Activated CD8-positive, alpha-beta memory T cell treated with anti-CD3 and anti-CD28 coated beads, Interleukin-2, amount 10 ng/mL, durations not matched to agents 7 days and 5 days (primary cell): Measurements from ENCODE around the gene ZNF789. TPM values are rescaled to one million over a fixed set of nuclear protein-coding genes. Genes with fewer than 3 reads are reported as not detected.

Experiments used
- ATAC-seq: fragments of 150-1000 bp; cut with Tn5 transposase; one replicate; pipeline ENCODE4 v1.10.0; 2021; ENCODE audit warnings: moderate library complexity
- CTCF ChIA-PET: fragments of 350-600 bp; sonication (Branson Sonifier 250); formaldehyde crosslinking; loops from one replicate; lab custom pipeline; 2021; ENCODE audit warnings: antibody characterized with exemption; lab: Charles Lee
- DNase-seq: peaks from one replicate; pipeline ENCODE4 v3.0.0-alpha.2; 2020
- H3K27ac Mint-ChIP-seq: one replicate; pipeline ENCODE4 v1.8.0; 2021; ENCODE audit warnings: mild to moderate bottlenecking, mixed read lengths
- H3K27me3 Mint-ChIP-seq: one replicate; pipeline ENCODE4 v1.8.0; 2021; ENCODE audit warnings: mixed read lengths
- H3K36me3 Mint-ChIP-seq: one replicate; pipeline ENCODE4 v1.8.0; 2021; ENCODE audit warnings: mild to moderate bottlenecking, mixed read lengths
- H3K4me1 Mint-ChIP-seq: one replicate; pipeline ENCODE4 v1.8.0; 2021; ENCODE audit warnings: mixed read lengths
- H3K4me3 Mint-ChIP-seq: one replicate; pipeline ENCODE4 v1.8.0; 2021; ENCODE audit warnings: mild to moderate bottlenecking, moderate library complexity, mixed read lengths
- H3K9me3 Mint-ChIP-seq: one replicate; pipeline ENCODE4 v1.8.0; 2022; ENCODE audit warnings: low read depth, mixed read lengths
- total RNA-seq, 2 experiments: library from RNA; stranded (reverse); gene quantifications; one replicate each; pipeline ENCODE4 v1.2.3, GENCODE V29; 2021

The ZNF789 gene
- total RNA-seq, 2 experiments from 2014 or later: 21.5 to 30.1 TPM

- H3K27ac Mint-ChIP-seq: no peak overlapping the region
- peaks cover 19% of the 10 kb centered on the region for H3K36me3 Mint-ChIP-seq
- no peak for DNase-seq
- H3K27me3 Mint-ChIP-seq: peaks cover 6% of the 10 kb centered on the region
- CTCF ChIA-PET: no interaction called here
- peaks cover 40% of the 10 kb centered on the region for H3K4me1 Mint-ChIP-seq
- H3K4me3 Mint-ChIP-seq: no peak overlapping the region
- H3K9me3 Mint-ChIP-seq: no peaks in the 10 kb centered on the region
- ATAC-seq: no peak
Measured at GRCh38 chr7:99468336-99468918, 4.3 kb upstream of the ZNF789 start.

DNA sequence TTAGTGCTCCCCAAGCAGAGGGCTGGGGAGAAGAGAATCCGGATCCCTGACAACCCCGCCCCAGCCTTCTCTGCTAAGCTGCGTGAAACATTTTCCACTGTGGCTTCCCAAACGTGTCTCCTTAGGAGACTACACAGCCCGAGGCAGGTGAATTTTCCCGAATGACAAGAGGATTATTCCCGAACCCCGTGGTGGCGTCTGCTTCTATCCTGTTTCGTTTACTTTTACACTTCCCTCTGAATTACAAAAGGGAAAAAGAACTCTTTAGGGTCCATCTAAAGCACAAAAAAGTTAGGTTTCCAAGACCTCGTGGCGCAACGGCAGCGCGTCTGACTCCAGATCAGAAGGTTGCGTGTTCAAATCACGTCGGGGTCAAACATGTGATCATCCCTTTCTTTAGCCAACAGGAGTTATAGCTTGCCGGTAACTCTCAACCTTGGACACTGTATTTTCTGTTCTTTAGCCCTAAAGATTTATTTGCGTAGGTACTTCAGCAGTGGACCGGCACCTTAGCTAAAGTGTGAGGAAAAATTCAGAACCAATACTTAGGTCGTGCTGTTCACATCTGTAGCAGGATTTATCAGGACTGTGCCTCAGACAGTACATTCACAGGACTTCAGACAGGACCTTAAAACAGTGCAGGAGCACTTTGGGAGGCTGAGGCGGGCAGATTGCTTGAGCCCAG is 3.2 kb upstream of the ZNF789 start:
- Mint-ChIP-seq H3K4me3 (no peak overlapping the region), H3K27ac (no peak overlapping the region), H3K9me3 (no peaks in the 10 kb centered on the region), H3K4me1 (peaks cover 40% of the 10 kb centered on the region), H3K27me3 (peaks cover 6% of the 10 kb centered on the region), H3K36me3 (peaks cover 13% of the 10 kb centered on the region)
- CTCF ChIA-PET: no interaction called here
- ATAC-seq: no peak
- DNase-seq: no peak

GRCh38 chr7:99473315-99473596 is 566 bp downstream of the ZNF789 start:
- DNase-seq (no peak), ATAC-seq (peak; percentile 3)
- H3K27ac Mint-ChIP-seq: peak overlapping the region; percentile 95
- peaks cover 18% of the 10 kb centered on the region for H3K36me3 Mint-ChIP-seq
- CTCF ChIA-PET: no interaction called here
- H3K27me3 Mint-ChIP-seq: peaks cover 6% of the 10 kb centered on the region
- no peaks in the 10 kb centered on the region for H3K9me3 Mint-ChIP-seq
- peaks cover 50% of the 10 kb centered on the region for H3K4me1 Mint-ChIP-seq
- H3K4me3 Mint-ChIP-seq: peak overlapping the region; percentile 96

GRCh38 chr7:99476107-99476506 is 3.4 kb downstream of the ZNF789 start:
- peaks cover 34% of the 10 kb centered on the region for H3K36me3 Mint-ChIP-seq
- CTCF ChIA-PET: interaction anchor here (1.3 kb wide), 1 partner anchor 10 kb away, joined by 5 read pairs; the partner anchor contains the start of gene ATP5MF
- no peaks in the 10 kb centered on the region for H3K27me3 Mint-ChIP-seq
- no peak overlapping the region for H3K4me3 Mint-ChIP-seq
- no peak for DNase-seq
- H3K4me1 Mint-ChIP-seq: peaks cover 48% of the 10 kb centered on the region
- no peak overlapping the region for H3K27ac Mint-ChIP-seq
- ATAC-seq: no peak
- no peaks in the 10 kb centered on the region for H3K9me3 Mint-ChIP-seq

DNA sequence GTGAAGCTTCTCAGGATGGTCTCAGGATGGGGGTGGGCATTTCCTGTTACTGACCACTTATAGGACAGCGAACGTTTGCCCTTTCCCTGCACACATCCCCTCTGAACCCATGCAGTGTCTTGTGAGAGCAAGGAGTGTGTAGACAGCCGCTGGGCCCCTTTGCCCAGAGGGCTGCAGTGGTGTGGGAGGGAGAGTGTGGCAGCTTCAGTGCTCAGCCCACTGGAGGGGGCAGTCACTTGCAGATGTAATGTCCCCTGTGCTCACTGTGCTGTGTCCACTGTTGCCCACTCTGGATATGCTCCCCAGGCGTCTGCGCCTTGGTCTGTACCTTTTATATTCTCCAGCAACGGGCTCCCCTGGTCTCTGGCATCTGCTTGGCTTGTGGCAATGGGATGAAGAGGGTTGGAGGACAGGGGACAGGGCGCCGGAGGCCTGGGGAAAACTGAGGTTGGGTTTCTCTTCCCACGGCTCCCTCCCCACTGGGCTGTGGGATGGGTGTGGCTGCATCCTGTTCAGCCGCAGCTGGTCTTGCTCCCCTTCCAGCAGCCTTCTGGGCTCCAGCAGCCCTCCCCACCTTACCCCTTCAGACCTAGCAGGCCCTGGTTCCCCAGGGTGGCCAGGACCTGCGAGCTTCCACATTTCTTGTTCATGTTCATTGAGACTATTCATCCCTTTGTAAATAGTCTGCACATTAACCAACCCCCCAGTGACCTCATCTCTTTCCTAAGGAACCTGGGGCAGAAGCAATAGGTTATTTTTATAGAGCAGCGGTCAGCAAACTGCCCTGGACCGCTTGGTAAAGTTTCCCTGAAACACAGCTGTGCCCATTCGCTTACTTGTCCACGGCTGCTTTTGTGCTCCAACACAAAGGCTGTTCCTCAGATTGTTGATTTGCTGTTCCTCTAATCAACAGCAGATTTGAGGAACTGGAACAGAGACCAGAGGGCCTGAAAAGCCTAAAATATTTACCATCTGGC is 6.1 kb downstream of the ZNF789 start:
- H3K27ac Mint-ChIP-seq: peak overlapping the region; percentile 67
- H3K27me3 Mint-ChIP-seq: no peaks in the 10 kb centered on the region
- peaks cover 39% of the 10 kb centered on the region for H3K36me3 Mint-ChIP-seq
- peaks cover 39% of the 10 kb centered on the region for H3K4me1 Mint-ChIP-seq
- peak; percentile 34 for ATAC-seq
- no peak overlapping the region for H3K4me3 Mint-ChIP-seq
- CTCF ChIA-PET: interaction anchor here (1.0 to 1.4 kb wide), 3 partner anchors 20 to 80 kb away, joined by 3 to 4 read pairs (median 3); partner anchors contain the start of genes ZNF394 and ZNF655
- no peaks in the 10 kb centered on the region for H3K9me3 Mint-ChIP-seq
- no peak for DNase-seq

GRCh38 chr7:99485094-99485493 is 12.4 kb downstream of the ZNF789 start:
- ATAC-seq (no peak), DNase-seq (no peak)
- H3K4me3 Mint-ChIP-seq: no peak overlapping the region
- peaks cover 3% of the 10 kb centered on the region for H3K9me3 Mint-ChIP-seq
- no peaks in the 10 kb centered on the region for H3K4me1 Mint-ChIP-seq
- H3K27ac Mint-ChIP-seq: no peak overlapping the region
- H3K36me3 Mint-ChIP-seq: peaks cover 63% of the 10 kb centered on the region
- H3K27me3 Mint-ChIP-seq: no peaks in the 10 kb centered on the region
- CTCF ChIA-PET: no interaction called here

- Mint-ChIP-seq H3K36me3 (peaks cover 77% of the 10 kb centered on the region), H3K9me3 (peaks cover 13% of the 10 kb centered on the region), H3K4me1 (no peaks in the 10 kb centered on the region), H3K27me3 (no peaks in the 10 kb centered on the region), H3K27ac (no peak overlapping the region), H3K4me3 (no peak overlapping the region)
- CTCF ChIA-PET: interaction anchor here (1.2 kb wide), 1 partner anchor 12 kb away, joined by 3 read pairs; no protein-coding TSS in a partner anchor
- DNase-seq: no peak
- no peak for ATAC-seq
Measured at GRCh38 chr7:99489235-99489634, 16.5 kb downstream of the ZNF789 start.

DNA sequence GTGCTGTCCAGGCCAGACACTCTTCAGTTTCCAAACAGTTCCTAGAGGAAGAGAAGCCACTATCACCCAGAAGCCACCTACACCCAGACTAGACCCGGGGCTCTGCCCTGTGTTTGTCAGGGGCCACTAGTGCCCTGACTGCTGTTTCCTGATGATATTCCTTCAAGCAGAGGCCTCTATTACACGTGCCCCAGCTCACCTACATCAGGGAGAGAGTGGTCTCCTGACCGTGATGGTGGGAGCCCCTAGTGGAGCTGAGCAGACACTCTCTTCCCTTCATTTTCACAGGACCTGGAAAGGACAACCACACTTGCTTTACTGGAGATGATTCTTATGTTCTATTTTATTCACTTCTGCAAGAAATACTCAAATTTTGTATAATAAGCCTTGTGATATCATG is 18.2 kb downstream of the ZNF789 start:
- Mint-ChIP-seq H3K36me3 (peaks cover 78% of the 10 kb centered on the region), H3K27me3 (no peaks in the 10 kb centered on the region), H3K27ac (no peak overlapping the region), H3K4me1 (no peaks in the 10 kb centered on the region), H3K9me3 (peaks cover 13% of the 10 kb centered on the region), H3K4me3 (no peak overlapping the region)
- DNase-seq (no peak), ATAC-seq (no peak)
- CTCF ChIA-PET: no interaction called here

- no peak overlapping the region for H3K4me3 Mint-ChIP-seq
- H3K9me3 Mint-ChIP-seq: peaks cover 13% of the 10 kb centered on the region
- no peak for DNase-seq
- peaks cover 11% of the 10 kb centered on the region for H3K4me1 Mint-ChIP-seq
- CTCF ChIA-PET: no interaction called here
- H3K27me3 Mint-ChIP-seq: no peaks in the 10 kb centered on the region
- H3K36me3 Mint-ChIP-seq: peaks cover 79% of the 10 kb centered on the region
- no peak overlapping the region for H3K27ac Mint-ChIP-seq
- ATAC-seq: no peak
Measured at GRCh38 chr7:99493823-99494222, 21.1 kb downstream of the ZNF789 start.

GRCh38 chr7:99497766-99498545 is 25.3 kb downstream of the ZNF789 start:
- DNase-seq (no peak), ATAC-seq (no peak)
- peaks cover 12% of the 10 kb centered on the region for H3K9me3 Mint-ChIP-seq
- CTCF ChIA-PET: interaction anchor here (0.9 to 1.2 kb wide), 3 partner anchors 19 to 82 kb away, joined by 3 to 4 read pairs (median 3); no protein-coding TSS in a partner anchor
- H3K4me1 Mint-ChIP-seq: peaks cover 21% of the 10 kb centered on the region
- H3K27me3 Mint-ChIP-seq: no peaks in the 10 kb centered on the region
- H3K4me3 Mint-ChIP-seq: peak overlapping the region; percentile 90
- peaks cover 61% of the 10 kb centered on the region for H3K36me3 Mint-ChIP-seq
- peak overlapping the region; percentile 71 for H3K27ac Mint-ChIP-seq

DNA sequence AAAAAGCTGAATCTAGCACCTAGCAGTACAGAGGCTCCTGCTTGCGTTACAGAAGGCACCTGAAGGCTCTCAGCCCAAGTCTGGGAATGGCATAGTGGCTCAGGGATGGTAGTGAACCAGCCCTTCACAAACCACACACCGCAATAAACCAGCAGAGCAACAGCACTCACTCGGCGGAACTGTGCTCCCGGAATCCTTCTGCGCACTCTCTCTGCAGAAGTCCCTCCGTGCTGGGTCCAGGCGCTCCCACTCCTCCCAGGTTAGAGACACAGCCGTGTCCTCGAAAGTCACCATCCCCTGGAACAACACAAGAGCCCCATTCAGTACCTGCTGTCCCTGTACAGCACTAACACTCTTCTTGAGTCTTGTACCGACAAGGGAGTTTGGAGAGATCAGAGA is 25.9 kb downstream of the ZNF789 start:
- peaks cover 56% of the 10 kb centered on the region for H3K36me3 Mint-ChIP-seq
- CTCF ChIA-PET: interaction anchor here (0.7 to 1.2 kb wide), 5 partner anchors 19 to 557 kb away, joined by 3 to 4 read pairs (median 3); partner anchors contain the start of genes BUD31 and PDAP1
- H3K27ac Mint-ChIP-seq: peak overlapping the region; percentile 100
- H3K27me3 Mint-ChIP-seq: no peaks in the 10 kb centered on the region
- no peak for ATAC-seq
- H3K4me3 Mint-ChIP-seq: peak overlapping the region; percentile 90
- peaks cover 10% of the 10 kb centered on the region for H3K9me3 Mint-ChIP-seq
- DNase-seq: peak; percentile 50
- peaks cover 24% of the 10 kb centered on the region for H3K4me1 Mint-ChIP-seq

DNA sequence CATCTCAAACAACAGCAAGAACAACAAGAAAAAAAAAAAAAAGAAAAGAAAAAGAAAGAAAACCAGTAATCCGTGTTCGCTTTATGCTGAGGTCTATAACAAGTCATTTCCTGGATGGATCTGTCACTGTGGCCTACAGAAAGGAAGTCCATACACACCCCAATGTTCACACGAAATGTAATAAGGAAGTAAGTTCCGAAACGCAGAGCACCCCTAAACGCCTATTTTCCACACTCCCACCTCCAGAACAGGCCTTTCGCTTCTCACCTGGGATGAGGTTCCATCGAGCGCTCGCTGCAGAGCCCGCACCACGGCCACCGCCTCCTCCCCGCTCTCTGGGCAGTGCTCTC is 26.7 kb downstream of the ZNF789 start:
- H3K36me3 Mint-ChIP-seq: peaks cover 48% of the 10 kb centered on the region
- peaks cover 24% of the 10 kb centered on the region for H3K4me1 Mint-ChIP-seq
- H3K9me3 Mint-ChIP-seq: peaks cover 2% of the 10 kb centered on the region
- H3K4me3 Mint-ChIP-seq: peak overlapping the region; percentile 90
- H3K27me3 Mint-ChIP-seq: no peaks in the 10 kb centered on the region
- DNase-seq (no peak), ATAC-seq (peak; percentile 57)
- peak overlapping the region; percentile 100 for H3K27ac Mint-ChIP-seq
- CTCF ChIA-PET: interaction anchor here (0.7 to 1.7 kb wide), 3 partner anchors 58 to 556 kb away, joined by 3 to 7 read pairs (median 3); partner anchors contain the start of genes BUD31 and PDAP1
